Putamen (tissue), 1 donor: ENCODE data around the gene HEXB.

Source experiments
- DNase-seq: peaks from one replicate; pipeline ENCODE4 v3.0.0-alpha.2; 2016; ENCODE audit warnings: low spot score

HEXB gene

DNA sequence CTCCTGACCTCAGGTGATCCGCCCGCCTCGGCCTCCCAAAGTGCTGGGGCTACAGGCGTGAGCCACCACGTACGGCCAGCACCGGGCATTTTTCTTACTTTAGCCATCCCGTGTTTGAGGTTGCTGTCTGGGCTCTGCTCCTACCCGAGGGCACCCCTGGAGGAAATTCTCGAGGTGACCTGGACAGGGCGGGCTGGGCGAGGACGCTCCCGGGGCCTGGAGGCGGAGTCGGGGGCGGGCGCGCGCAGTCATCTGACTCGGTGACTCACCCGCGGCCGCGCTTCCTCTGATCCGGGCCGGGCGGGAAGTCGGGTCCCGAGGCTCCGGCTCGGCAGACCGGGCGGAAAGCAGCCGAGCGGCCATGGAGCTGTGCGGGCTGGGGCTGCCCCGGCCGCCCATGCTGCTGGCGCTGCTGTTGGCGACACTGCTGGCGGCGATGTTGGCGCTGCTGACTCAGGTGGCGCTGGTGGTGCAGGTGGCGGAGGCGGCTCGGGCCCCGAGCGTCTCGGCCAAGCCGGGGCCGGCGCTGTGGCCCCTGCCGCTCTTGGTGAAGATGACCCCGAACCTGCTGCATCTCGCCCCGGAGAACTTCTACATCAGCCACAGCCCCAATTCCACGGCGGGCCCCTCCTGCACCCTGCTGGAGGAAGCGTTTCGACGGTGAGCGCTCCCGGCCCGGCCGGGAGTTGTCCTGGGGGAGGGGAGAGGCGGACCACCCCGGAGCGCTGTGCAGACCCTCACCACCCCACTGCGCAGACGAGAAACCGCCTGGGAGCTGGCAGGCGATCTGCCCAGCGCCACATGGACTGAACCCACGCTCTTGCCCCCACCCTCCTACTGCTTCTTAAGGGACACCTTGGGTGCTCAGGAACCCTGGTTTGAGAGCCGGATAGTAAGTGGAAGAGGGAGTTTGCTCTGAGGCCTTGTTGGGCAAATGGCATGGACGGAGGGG is at the start of gene HEXB:
TSS of gene HEXB (plus strand) at position 334 of the 952 bp plus-strand sequence. CDS start at position 362, 28 bp downstream.
- DNase-seq, result peak; percentile 82

DNA sequence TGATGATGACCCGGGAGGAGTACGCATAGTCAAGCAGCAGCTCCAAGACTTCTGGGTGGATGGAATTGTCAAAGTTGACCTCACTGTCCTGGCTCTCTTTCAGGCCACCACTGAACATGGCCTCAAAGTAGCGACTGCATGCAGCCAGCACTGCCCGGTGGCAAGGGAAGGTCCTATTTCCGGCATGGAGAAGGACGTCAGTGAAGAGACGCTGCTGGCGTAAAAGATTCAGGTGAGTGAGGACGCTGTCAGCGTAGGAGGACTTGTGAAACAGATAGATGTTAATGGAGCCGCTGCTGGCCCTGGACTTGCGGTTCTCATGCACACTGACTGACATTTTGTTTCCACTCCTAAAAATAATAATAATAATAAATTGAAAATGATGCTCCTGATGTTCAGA is 48.9 kb upstream of the HEXB start:
- DNase-seq, result no peak

DNA sequence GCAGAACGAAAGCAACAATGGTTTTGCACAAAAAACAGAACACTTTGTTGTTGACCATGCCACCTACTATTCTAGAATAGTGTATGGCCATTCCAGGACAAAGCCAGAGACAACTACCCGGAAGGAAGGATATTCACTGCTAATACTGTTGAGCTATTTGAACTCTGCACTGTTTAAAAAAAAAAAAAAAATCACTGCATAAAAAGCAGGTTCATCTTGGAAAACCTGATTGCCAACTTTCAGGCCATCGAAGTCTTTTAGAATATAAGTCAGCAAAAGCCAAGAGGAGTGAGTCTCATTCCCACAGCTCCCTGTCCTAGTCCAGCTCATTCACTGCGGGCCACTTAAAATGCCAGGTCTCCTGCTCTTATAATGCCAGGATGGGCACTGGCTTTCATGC is 48.5 kb upstream of the HEXB start:
- no peak for DNase-seq

DNA sequence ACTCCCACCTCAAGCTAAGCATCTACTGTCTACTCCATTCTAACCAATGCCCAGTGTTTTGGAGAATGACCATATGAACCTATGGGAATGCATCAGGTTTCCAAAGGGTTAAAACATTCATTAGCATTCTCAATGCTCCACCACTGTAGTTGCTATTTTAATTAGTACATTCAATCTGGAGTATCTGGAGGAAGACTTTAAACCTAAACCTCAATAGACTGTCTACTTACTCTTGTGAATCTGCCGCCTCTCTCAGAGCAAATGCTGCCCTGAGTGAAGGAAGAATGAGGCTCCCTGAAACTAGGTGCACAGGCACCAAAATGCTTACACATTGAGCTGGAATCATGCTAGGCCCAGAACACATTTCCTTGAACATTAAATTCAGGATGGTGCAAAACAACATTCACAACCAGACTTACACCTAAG is 46.5 kb upstream of the HEXB start:
- DNase-seq, result no peak

DNA sequence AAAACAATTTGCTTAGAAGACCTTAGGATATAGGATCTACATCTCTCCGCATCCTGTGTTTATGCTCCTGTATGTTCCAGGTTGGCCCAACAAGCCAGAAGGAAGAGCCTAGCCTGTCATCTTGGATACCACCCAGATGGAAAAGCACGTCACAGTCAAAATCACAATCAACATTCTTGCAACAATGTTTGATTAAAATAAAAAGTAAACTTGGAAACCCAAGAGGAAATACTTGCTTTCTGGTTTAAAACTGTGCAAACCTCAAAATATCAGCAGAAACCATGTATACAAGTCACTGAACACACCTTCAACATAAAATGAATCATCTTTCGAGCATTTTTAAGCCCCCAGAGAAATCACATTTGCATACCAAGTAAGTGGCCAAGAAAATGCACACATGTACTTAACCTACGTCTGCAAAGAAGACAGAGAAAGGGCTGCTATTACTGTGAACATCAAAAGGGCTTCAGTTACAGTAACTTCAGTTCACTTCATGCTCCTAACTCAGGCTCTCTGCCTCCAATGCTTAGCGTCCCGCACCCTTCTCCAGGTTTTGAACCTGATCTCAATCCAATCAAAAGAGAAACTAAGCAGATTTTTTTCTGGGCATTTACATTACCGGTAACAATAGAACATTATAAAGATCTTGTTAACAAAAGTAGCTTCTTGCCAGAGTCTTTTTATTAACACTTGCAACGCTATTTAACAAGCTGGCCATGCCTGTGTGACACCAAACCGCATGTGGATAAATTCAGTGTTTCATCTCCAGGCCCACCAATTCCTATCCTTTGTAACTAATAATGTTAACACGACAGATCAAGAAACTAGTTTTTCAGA is 45.8 kb upstream of the HEXB start:
- DNase-seq, result no peak

DNA sequence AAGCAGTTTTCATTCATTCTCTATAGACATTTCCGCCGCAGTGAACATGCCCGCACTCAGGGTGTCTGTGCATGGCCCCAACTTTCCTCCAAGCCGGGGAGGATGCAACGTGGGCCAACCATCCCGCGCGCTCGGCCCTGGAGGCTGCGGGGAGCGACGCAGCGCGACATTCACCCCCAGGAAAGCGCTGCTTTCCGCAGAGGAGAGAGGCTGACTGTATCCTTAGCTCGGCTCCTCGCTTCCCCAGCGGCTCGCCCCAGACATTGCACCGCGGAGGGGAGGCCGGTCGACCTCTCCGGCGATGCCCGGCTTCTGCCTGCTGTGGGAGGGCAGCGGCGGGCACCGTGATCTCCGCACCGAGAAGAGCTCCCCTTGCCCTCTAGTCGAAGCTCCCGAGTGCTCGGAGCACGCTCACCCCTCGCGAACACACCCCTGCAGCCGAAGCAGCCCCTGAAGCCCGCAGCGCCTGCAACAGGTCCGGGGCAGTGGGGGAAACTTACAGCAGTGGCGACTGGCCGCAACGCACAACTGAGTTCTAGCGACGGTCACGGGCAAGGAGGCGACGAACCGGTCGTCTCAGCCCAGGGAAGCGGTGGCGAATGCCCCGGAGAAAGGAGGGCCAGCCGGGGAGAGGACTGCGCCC is 45.1 kb upstream of the HEXB start:
- no peak for DNase-seq

DNA sequence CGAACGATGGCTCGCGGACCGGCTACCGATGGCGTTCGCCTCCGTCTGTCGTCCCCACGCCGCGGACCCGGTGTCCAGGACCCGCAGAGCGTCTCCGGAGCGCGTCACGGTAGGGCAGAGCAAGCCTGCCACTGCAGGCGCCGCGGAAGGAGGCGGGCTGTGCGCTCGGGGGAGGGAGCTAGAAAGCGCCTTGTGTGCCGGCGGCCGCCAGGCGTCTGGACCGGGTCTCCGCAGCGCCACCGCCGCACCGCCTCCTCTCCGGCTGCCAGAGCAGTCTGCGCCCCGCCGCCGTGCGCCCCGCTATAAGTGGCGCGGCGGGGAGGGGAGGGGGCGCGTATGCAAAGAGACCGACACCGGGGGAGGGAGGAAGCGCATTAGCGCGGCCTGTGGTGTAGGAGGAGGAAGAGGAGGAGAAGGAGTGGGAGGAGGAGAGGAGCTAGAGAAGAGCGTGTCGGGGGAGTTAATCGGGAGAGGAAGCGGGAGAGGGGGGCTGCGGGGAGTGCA is 44.5 kb upstream of the HEXB start, which contains the start of gene ENC1:
TSS of gene ENC1 (minus strand) at position 279 of the 504 bp plus-strand sequence. CDS start 4,243 bp downstream, outside the sequence.
- peak; percentile 86 for DNase-seq

DNA sequence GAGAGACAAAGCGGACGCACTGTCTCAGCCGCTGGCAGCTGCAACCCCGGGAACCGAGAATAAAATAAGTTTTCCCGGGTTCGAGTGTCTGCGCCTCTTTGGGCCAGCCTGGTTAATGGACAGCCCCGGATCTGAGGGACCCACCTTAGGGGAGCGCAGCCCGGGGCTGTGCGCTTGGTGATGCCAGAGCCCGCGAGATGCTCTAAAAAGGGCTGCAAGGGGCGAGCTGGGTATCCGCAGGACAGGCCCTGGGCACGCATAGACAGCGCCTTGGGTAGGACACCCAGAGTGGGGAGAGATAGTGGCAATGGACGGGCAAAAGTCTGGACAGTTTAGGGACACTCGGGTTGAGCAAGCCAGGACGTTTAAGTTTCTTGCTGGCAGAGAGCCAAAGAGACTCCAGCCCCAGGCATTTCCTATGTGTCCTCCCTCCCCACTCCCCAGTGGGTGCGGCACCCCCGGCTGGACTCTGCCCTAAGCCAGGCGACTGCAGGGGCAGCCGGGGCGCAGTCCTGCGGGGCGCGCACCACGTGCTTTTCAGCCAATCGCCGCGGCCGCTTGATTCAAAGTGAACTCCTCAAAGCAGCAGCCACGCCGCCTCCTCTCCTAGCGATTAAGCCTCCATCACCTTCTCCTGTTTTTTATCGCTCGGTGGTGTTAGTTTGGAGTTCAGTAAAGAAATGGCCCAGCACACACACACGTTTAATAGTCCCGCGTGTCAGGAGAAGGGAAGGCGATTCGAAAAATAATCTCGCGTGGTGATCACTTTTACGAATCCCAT is 43.9 kb upstream of the HEXB start:
- DNase-seq, result peak; percentile 70

DNA sequence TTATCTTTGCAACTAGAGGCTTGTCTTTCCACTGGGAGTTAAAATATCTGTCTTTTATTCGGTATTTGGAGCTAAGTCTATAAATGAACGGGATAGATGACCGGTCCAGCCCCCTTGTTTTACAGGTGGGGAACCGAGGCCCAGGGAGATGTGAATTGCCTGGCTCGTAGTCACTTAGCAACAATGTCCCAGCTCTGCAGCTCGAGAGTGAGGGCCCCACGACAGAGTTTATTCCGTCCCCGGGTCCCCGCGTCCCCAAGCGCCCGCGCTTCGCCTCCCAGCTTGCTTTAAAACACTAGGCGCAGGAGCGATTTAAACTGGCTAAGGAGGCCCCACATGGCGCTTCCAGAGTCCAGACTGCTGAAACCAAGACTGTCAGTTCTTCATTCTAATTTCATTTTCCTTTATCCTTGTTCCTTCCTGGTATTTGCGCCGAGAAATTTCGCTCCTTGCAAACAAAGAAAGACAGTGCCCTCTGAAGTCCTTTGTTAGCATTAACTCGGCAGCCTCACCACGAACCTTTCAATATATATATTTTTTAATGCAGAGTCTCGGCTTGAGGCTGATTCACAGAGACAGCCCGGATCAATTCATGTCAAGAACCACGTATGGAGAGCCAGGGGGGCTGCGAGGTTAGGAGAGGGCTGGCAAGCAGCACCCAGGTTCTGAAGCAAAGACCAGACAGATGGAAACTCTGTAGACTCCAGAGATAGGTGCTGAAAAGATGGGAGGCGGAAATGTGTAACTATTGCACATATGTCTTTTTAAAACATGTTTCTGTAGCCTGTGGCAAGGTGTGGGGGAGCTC is 43.1 kb upstream of the HEXB start:
- DNase-seq, result peak; percentile 81

DNA sequence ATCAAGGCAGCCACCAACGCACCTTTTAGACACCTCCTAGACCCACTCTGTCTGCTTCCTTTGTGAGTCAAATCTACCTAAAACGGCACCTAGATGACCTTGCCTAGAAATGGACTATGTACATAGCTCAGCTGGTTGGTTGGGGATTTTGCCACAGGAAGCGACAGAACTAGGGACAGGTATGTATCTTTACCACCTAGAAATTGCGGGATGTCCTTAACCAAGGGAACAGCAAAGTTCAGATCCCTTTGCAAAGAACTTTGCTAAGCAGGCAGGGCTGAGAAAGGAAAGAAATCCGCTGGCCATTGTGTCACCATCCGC is 42.5 kb upstream of the HEXB start:
- no peak for DNase-seq

DNA sequence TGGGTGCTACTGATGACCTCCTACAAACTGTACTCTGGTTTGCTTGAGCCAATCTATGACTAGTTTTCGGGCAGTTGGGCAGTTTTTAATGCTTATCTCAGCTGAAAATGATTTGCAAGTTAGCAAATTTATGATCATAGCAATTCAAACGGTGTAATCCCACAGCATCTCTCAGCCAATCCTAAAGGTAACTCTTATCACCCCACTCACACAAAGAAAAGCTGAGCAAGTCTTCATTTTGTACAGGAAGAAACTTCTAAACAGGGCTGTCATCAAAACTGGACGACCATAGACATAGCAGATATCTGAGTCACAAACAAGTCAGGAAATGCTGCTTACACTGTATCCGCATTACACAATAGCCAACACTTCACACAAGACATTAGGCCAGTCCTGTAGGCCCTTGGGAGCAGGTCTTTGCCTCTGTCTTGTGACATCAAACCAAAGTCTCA is 41.9 kb upstream of the HEXB start:
- DNase-seq, result no peak

DNA sequence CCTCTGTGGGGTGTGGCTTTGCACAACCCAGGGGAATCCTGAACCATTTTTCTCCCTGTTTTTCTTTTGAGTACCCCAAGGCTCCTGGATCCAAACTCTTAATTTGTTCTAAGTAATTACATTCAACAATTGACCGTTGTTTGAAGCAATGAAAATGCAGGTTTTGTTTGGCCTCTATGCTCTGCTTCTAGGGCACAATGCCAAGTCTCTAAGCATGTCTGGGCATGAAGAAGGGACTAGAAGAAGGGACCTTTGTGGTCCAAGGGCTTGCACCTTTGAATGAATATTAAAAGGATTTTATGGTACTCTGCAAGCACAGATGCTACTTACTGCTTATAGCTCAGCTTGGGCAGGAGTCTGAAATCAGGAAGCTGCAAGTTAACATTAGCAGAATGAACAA is 37.9 kb upstream of the HEXB start:
- DNase-seq, result no peak

DNA sequence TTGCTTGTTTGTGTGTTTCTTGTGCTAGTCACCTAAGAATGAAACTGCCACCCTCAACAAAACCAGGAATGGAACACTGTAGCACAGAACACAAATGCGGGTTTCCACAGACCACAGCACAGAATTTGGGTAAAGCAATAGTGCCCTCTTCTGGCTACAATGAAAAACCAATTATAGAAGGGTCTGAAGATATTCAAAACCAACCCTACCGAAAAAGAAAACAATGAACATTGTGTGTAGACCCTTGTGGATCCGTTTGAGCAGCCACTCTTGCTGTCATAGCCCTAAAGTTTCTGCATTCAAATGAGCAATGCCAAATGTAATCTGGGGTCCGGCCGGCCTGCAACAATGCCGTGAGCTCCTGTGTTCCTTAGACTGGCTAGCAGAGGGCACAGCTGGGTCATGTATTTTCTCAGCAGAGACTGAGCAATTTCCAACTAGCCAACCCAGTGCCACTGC is 36.2 kb upstream of the HEXB start:
- DNase-seq, result peak; percentile 63

DNA sequence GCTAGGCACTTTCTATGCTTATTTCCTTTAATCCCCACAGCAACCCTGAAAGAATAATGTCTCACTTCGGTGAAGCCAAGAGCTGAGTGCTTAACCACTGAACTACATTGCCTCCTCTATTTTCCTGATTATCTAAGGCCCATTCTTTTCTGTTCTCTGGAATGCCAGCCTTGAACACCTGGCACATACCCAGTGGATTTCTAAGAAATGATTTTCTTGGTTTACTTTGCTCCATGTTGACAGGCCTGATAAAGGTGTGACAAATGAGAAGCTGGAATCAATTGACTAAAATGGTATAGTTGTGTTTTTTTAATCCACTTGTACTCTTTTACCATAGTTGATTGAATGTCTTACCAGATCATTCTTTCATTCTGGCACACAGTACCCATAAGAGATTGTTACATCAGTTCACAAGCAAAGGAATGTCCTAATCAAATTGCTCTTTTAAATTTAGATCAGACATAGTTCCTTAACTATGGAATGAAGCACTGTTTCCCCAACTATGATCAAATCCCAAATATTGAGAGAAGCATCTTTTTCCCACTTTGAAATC is 35.5 kb upstream of the HEXB start:
- DNase-seq, result no peak

DNA sequence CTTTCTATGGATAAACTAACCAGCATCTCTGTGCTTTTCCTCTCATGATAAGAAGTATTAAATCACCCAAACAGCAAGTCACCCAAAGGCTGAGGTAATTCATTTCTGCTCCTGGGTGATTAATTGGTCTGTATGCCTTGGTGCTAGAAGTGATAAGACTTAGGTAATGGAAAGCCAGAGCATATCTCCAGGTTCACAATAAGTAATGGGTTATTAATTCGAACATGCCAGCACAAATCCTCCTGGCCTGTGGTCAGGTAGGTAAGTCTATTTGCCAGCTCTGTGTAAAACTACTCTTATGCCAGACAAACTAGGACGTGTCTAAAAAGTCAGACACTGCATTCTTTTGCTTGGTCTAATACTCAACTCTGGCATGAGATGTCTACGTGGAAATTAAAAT is 33.3 kb upstream of the HEXB start:
- no peak for DNase-seq

DNA sequence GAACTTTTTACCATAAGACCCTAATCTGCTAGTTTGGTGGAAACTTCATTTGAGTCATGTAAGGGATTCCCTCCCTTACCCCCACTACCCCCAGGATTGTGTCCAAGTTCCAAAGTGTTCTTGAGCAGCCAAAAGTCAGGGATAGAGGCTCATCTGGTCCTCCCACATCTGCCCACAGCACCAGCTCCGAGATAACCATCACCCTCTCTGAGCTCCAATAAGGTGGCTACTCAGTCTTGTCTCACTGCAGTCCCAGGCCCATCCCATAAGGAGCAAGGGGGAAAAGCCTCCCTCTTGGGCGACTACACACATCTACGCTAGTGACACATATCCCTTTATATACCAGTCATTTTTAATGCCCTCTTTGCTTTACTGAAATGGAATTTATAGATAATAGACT is 32.5 kb upstream of the HEXB start:
- DNase-seq, result no peak

DNA sequence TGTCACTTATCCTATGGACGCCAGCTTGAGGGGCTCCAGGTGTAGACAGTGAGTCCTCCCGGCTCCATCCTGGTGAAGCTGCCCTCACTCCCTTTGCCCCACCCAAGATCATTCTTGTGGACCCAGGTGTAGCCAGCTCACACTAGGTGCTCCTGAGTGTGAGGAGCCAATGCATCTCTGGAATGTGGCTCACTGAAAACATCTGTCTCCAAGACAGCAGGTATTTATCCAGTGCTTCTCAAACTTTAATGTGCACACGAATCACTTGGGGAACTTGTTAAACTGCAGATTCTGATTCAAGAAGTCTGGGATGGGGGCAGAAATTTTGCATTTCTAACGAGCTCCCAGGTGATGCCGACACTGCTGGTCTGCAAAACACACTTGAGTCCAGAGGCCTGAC is 31.0 kb upstream of the HEXB start:
- DNase-seq, result no peak

DNA sequence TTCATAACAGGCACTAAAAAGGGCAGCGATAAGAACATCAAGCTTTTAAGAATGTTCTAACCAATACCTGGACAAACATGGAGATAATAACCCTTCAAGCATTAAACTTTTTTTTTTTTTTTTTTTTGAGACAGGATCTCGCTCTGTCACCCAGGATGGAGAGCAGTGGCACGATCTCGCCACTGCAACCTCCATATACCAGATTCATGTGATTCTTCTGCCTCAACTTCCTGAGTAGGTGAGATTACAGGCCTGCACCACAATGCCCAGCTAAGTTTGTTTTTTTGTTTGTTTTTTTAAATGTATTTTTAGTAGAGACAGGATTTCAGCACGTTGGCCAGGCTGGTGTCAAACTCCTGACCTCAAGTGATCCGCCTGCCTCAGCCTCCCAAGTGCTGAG is 29.8 kb upstream of the HEXB start:
- no peak for DNase-seq

DNA sequence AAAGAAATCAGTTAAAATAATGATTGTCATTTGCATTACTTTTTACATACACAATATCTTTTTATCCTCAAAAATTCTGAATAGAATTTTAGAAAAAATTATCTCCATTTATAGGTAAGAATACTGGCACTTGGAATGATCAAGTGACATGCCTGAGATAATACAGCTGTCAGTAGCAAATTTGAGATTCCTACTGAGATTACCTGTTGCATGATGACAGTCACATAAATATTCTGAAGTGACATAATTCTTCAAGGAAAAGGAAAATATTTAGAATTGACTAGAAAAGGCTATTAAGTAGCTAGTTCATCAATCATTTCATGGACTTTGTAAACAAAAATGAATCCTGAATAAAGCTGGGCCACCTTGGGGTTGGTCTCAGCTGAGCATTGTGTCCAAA is 29.3 kb upstream of the HEXB start:
- no peak for DNase-seq

DNA sequence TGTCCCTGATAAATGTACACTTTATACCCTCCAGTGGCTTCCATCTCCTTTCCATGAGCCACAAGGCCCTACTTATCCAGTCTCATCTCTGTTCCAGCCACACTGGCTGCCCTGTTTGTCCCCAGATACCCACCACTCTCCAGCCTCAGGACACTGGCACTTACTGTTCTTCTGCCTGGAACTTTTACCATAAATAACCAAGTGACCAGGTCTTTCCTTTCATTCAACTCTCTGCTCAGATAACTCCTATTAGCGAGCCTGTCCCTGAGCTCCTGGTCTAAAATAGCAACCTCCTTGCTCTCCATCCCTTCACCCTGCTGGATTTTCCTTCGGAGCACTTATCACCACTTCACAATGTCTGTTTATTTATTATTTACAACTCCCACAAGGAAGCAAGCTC is 27.9 kb upstream of the HEXB start:
- DNase-seq, result no peak
